SK-N-SH (cell line): Measurements from ENCODE around the gene AHCTF1.

Experiments used
- CHD2 ChIP-seq: fragments of 150-350 bp; IDR thresholded peaks from 2 replicates; pipeline ENCODE4 v1.6.1; 2018; ENCODE audit warnings: low read length; ENCODE audit not compliant: partially characterized antibody
- EP300 ChIP-seq, 2 experiments: IDR thresholded peaks; 2 replicates each; pipeline versions ENCODE4 v1.4.0 to v1.6.1; 2012; ENCODE audit warnings: borderline replicate concordance in 1 of 2, low read depth in 1 of 2, low read length in 1 of 2
- FOXJ3 ChIP-seq: sonication (generic); formaldehyde crosslinking; IDR thresholded peaks from 2 replicates; pipeline ENCODE4 v1.5.1; 2020; ENCODE audit warnings: mild to moderate bottlenecking, missing genetic modification reagents
- JUND ChIP-seq: IDR thresholded peaks from 2 replicates; pipeline ENCODE4 v1.4.0; 2012
- POLR2AphosphoS5 ChIP-seq: IDR thresholded peaks from 2 replicates; pipeline ENCODE4 v1.6.1; 2012; ENCODE audit warnings: low read depth, low read length
- RAD21 ChIP-seq: IDR thresholded peaks from 2 replicates; pipeline ENCODE4 v1.6.1; 2012; ENCODE audit warnings: mild to moderate bottlenecking, low read length
- RFX5 ChIP-seq: IDR thresholded peaks from 2 replicates; pipeline ENCODE4 v1.6.1; 2012; ENCODE audit warnings: mild to moderate bottlenecking, improper control_type of control experiment, low read length
- TF ChIP-seq, protein P1 (sequence below): fragments of 200-600 bp; sonication (generic); IDR thresholded peaks from 2 replicates; pipeline ENCODE4 v1.6.1; 2017; ENCODE audit warnings: antibody characterized with exemption, mild to moderate bottlenecking, moderate library complexity

DNA sequence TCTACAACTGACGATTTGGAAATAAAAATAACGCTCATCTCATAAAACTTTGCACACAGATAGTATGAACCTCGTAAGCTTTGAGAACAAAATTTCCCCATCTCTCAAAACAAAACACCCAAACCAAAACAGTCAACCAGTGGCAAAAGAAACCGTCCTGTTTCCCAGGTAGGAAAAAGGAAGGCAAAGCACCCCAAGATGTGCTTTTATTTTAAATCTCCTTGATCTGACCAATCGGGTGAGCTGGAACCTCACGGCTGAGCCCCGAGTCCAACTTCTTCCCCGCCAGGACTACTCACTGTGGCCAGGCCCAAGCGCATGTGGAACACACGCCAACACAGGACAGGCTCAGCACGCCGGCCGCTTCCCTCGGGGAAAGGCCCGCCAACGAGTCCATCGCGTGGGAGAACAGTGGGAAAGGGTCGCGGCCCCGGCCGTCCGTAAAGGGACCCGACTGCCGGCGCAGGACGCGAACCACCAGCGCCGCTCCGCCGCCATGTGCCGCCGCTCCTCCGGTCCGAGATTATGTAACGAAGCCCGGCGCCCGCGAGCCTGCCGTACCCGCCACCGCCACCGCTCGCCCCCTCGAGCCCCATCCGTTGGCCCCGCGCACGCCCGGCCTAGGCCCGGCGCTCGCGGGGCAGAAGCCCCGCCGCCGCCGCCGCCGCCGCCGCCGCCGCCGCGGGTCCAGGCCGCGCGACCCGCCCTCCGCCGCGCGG is 759 bp downstream of the AHCTF1 start:
- TF ChIP-seq, protein P1, sequence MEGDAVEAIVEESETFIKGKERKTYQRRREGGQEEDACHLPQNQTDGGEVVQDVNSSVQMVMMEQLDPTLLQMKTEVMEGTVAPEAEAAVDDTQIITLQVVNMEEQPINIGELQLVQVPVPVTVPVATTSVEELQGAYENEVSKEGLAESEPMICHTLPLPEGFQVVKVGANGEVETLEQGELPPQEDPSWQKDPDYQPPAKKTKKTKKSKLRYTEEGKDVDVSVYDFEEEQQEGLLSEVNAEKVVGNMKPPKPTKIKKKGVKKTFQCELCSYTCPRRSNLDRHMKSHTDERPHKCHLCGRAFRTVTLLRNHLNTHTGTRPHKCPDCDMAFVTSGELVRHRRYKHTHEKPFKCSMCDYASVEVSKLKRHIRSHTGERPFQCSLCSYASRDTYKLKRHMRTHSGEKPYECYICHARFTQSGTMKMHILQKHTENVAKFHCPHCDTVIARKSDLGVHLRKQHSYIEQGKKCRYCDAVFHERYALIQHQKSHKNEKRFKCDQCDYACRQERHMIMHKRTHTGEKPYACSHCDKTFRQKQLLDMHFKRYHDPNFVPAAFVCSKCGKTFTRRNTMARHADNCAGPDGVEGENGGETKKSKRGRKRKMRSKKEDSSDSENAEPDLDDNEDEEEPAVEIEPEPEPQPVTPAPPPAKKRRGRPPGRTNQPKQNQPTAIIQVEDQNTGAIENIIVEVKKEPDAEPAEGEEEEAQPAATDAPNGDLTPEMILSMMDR = no peak
- TF ChIP-seq POLR2AphosphoS5 = no peak
- TF ChIP-seq RFX5 = no peak
- no peak for TF ChIP-seq FOXJ3 (CRISPR knock-in tag)
- TF ChIP-seq JUND = no peak
- no peak for TF ChIP-seq RAD21
- TF ChIP-seq CHD2 = no peak
- 0 out of 4 replicates have a peak, but pooled peaks of 1 of the 2 experiments have one; percentile 1 for TF ChIP-seq EP300 (IDR thresholded peaks at IDR 0.05; ENCODE audit: borderline replicate concordance in 1 of 2, low read depth in 1 of 2, low read length in 1 of 2)
